ENCODE data around the gene SYNDIG1.

The SYNDIG1 gene

DNA sequence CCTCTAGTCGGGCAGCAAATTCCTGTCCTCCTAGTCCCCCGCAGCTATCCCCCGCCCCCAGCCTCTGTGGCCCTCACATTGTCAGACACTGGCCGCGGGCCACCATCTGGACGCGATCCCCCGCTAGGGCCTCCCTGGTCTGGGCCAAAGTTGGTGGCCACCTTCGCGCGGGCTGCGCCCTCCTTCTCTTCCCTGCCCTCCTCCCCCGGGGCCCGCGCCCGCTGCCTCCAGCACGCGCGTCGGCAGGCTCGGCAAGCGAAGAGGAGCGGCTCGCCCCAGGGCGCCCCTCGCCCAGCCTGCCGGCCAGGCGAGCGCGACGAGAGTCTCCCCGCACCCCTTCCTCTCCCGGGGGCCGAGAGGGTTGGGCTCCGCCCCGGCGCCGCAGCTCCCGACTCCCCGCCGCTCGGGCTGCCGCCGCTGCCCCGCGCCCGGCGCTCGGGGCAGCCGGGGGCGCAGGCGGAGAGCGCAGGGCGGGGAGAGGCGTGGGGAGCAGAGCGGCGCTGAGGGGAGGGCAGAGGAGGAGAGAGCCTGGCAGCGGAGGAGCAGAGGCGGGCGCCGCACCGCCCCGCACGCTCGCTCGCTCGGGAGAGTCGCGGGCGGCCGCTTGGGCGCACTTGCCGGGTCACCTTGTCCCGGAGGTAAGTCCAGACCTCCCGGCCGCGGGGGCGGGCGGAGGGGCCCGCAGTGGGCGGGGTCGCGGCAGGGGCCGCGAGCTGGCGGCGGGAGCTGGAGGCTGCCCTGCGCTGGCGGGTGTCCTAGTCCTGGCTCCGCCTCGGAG is at the start of gene SYNDIG1:
SYNDIG1 (plus strand) TSS at position 514 of the 778 bp plus-strand sequence. CDS start 73,469 bp downstream, outside the sequence.
- DNase-seq = no peak

DNA sequence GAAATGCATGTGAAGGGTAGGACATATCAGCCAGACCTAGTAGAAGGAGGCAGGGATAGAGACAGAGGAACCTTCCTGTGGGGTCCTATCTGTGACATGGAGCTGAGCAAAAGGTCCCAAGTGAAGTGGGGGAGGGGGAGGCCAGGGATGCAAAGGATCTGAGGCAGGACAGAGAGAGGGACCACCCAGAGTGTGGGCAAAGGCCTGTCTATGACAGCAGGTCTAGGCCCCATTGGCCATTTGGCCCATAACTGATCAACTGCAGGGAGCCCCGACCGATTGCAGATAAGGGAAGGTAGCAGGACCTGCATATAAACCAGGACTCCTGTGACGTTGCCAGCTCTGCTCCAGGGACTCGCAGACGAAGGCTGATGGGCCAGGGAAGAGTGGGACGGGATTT is 49.6 kb upstream of the SYNDIG1 start:
- DNase-seq = no peak

DNA sequence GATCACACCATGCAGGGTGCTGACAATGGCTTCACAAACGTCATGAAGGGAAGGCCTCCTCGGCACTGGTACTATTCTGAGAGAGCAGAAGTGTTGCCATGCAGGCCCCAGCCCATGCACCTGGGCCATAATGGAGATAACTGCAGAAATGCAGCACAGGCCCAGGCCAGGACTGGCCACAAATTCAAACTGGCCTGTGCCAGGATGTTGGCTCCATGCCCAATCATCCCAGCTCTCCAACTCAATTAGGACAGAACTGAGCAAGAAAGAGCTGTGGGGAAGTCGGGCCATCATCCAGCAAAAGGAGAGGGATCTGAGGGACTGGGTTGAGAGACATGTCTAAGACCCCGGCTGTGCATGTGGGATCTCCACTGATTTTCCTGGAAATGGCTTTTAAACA is 48.9 kb upstream of the SYNDIG1 start:
- DNase-seq = no peak

DNA sequence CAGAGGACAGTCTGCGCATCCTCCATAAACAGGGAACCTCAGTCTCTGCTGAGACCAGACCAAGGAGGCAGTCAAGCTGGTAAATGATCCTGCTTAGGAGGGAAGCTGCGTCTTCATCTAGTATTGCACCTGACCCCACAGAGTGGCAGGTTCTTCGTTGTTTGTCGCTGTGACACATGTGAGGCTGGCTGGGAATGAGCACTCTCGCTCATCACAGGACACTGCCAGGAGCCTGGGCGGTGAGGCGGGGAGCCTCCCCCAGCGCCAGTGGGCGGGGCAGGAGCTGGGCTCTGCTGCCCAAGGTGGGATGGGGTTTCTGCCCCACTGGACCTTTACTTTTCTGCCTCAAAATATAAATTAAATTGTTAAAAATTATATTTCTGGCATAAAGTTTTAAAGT is 48.4 kb upstream of the SYNDIG1 start:
- DNase-seq = no peak

DNA sequence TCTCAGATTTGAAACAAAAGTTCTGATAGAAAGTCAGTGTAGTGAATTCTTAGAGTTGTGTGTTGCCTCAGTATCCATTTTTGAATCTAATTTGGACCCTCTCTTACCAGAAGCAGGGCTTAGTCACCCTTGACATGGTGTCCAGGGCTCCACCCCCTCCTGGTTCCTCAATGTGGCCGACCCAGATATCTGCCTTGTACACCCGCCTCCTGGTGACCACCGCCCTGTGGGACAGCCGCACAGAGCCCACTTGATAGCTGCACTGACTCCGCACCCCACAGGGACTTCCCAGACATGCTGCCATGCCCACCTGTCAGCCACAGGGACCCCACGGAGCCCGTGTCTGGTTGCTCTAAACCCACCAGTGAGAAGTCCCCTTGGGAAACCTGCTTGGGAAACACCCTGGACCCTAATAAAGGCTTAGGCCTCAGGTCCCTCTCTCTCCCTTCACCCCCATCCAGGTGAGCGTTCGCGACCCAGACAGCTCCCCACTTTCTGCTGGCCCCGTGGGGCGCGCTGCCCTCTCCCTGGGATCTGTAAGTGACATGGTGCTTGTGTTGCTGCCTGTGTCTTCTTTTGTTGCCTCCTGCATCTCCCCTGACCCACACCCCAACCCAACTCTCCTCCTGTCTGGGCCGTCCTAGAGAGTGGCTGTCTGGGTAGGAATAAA is 47.2 kb upstream of the SYNDIG1 start:
- no peak for DNase-seq

DNA sequence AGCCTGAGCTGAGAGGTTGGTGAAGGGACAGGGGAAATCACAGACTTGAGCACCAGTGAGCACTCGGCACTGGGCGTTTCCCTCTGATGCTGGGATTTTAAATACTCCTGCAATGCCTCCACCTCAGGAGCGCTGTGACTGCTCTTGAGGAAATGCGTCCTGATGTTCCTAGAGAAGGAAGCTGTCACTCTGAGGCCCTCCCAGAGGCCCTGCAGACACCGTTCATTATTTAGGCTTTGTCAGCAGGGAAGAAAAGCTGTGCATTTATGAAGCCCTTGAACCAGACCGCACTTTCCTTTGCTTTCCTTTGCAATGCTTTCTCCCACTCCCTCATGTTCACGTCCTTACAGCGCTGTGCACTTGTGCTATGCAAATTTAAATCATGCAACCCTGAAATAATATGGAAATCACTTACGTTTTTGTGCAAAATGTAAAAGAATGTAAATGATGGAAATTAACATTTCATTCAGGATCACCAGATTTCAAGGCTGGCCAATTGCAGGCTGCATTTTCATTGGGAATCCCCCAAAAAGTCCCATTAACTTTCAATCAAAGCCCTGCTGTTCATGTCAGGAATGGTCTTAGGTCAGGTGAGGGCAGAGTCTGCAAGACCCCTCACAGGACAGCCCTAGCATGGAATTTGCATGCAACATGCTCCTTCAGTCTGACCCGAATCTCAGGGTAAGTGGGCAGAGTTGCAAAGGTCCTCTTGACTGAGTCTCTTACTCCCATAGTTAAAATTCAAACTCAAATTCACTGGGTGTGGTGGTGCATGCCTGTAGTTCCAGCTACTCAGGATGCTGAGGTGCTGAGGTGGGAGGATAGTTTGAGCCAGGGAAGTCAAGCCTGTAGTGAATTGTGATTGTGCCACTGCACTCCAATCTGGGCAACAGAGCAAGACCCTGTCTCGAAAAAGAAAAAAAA is 45.8 kb upstream of the SYNDIG1 start:
- DNase-seq = no peak

DNA sequence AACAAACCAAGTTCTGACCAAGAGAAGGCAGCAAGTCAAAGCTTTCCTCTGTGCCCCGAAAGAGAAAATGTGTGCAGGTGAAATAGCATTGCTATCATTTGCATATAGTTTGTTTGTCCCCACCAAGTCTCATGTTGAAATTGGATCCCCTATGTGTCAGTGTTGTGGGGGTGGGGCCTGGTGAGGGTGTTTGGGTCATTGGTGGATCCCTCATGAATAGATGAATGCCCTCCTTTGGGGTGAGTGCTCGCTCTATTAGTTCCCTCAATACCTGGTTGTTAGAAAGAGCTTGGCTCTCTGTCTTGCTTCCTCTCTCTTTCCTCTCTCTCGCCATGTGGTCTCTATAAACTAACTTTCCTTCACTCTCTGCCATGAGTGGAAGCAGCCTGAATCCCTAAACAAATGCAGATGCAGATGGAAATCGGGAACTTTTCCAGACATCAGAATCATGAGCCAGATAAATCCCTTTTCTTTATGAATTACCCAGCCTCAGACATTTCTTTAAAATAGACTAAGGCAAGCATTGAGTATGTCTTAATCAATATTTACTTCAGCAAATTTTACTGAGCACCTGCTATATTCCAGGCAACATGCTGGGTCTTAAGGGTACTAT is 43.8 kb upstream of the SYNDIG1 start:
- no peak for DNase-seq

DNA sequence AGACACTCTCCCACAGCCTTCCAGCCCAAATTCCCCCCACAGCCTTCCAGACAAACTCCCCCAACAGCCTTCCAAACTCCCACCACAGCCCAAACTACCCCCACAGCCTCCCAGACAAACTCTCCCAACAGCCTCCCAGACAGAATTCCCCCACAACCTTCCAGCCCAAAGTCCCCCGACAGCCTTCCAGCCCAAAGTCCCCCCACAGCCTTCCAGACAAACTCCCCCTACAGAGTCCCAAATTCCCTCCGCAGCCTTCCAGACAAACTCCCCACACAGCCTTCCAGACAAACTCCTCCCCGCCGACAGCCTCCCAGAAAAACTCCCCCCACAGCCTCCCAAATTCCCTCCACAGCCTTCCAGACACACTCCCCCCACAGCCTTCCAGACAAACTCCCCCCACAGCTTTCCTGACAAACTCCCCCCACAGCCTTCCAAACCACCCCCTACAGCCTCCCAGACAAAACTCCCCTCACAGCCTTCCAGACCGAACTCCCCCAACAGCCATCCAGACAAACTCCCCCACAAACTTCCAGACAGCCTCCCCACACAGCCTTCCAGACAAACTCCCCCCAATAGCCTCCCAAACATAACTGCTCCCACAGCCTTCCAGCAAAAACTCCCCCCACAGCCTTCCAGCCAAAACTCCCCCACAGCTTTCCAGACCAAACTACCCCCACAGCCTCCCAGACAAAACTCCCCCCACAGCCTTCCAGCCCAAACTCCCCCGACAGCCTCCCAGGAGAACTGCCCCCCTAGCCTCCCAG is 38.0 kb upstream of the SYNDIG1 start:
- no peak for DNase-seq

DNA sequence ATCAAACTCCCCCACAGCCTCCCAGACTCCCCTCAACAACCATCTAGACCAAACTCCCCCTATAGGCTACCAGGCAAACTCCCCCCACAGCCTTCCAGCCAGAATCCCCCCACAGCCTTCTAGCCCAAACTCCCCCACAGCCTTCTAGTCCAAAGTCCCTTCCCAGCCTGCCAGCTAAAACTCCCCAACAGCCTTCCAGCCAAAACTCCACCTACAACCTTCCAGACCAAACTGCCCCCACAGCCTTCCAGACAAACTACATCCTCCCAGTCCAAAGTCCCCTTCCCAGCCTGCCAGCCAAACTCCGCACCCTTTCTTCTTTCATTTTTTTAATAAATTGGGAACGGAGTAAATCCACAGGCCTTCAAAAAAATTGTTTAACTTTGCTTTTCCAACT is 37.4 kb upstream of the SYNDIG1 start:
- no peak for DNase-seq

DNA sequence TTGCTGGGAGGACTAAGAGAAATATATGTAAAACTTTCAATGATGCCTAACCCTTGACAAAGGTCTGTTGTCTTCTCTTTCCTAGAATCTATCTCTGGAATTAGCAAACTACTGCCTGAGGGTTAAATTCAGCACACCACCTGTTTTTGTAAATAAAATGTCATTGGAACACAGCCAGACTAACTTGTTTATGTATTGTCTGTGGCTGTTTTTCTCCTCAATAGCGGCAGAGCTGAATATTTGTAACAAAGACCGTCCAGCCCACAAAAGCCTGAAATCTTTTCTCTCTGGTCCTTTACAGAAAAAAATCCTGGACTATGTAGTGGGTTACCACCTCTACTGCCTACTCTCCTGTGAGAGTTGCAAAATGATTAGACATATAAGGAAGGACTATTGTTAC is 33.3 kb upstream of the SYNDIG1 start:
- no peak for DNase-seq

DNA sequence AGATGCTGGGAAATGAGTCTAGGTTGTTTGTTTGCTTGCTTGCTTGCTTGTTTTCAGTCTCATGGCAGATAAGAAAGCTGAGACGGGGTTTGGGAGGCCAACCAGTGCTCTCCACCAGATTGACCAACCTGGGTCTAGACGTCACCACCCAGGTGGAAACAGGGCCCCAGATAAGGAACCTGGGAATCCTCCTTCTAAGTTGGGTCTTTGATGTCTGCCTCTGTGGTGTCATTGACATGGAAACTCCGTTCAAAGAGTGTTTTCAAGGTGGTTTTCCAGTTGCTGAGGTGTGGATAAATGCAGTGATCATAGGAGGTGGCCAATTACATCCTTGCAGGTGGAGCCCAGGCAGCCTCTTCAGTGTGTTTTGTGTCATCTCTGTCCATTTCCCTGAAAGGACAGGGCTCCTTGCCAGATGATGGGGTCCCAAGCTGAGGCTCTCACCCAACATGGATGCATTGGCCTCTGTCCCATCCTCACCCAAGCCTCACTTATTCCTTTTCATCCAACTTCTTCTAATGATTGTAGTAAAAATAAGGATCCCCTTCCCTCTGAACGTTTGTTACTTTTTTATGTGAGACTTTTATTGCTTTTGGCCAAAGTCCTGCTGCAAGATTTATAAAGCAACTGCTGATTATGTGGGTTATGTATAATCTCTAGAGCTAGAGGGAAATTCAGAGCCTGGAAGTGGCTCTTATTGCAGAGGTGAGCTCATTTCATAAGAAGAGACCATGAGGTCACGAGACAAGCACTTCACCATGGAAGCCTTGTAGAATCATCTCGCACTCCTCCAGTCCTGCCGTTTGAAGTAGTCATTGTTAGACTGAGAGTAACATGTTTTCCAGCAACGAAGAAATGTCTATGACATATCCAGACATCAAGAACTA is 32.0 kb upstream of the SYNDIG1 start:
- DNase-seq = no peak

DNA sequence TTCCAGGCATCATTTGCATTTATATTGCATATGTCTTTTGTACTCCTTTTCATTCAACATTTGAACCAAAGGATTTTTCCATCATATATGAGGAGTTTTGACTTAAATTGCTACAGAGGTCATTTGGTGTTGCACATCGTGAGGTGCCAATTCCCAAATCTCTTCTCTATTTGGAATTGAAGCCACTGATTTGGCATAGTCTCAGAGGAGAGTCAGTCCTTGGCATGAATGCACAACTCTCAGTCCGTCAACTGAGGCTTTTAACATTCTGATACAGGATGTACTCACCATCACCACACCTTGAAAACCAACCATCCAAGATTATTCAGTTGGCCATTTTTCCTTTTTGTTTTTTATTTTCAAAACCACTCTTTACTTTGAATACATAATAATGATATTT is 31.1 kb upstream of the SYNDIG1 start:
- DNase-seq = no peak

DNA sequence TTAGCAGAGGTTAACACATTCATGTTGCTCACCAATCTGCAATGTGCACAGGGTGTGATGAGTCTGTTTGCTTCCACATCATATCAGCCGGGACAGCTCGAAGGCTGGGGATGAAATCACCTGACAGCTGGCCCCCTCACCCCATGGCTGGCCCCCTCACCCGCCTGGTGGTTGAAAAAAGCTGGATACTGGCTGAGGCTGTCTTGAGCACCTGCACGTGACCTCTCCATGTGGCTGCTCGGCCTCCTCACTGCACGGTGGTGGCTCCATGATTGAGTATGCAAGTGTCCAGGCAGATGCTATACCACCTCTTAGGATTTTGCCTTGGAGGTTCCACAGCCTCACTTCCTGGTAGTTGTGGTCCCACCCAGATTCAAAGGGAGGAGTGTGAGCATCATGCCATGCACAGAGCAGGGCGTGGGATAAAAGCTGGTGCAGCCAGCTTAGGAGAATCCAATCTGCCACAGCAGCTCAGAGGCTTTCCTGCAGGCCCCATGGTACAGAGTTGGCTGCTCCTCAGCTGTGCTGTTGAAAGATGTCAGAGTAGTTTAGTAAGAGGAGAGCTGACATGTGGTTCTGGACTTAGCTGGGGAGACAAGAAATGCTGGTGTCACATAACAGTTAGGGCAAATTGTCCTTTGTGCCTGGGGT is 29.6 kb upstream of the SYNDIG1 start:
- DNase-seq = no peak

DNA sequence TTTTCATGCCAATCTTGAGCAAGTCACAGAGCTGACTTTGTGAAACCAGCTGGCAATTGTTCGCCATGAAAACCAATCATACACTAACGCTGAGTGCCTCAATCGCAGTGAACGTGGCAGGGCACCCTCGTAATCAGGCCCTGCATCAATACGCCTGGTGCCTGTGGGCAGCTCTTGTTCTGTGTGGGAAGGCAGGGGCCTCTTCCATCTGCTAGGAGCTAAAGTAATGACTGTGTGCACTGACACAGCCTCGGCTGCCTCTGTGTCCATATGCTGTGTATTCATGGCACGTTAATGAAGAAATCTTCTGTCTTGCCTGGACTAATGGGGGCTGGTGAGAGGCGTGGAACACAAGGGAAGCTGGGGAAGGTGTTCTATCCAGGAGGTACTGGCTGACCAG is 27.8 kb upstream of the SYNDIG1 start:
- DNase-seq = no peak

DNA sequence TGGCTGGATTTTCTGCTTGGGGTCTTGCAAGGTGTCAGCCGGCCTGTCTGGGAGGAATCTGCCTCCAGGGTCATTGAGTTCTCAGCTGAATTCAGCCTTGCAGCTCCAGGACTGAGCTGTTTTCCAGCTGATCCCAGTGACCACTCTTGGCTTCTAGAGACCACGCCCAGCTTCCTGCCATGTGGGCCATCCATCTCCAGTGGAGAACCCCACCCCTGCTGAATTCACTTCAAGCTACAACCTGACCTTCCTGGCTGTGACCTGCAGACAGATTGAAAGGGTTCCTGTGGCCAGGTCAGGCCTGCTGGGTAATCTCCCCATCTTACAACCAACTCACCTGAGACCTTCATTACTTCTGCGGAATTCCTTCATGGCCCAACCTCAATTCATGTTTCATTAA is 26.5 kb upstream of the SYNDIG1 start:
- DNase-seq = no peak

DNA sequence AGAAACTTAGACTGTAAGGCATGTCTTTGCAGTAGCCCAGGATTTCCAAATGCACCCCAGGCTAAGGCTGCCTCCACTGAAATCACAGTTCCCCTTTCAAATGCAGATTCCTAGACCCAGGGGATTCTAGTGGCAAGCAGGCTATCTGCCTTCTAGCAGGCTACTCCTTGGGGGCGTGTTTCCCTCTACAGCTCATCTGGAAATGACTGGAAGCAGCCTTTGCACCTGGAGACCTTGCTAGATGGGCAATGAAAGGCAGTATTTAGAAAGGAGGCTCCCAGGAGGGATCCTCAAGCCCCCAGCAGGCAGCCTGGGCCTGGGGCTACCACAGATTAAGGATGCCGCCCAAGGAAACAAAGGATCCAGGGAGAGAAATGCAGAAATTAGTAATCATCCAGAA is 26.0 kb upstream of the SYNDIG1 start:
- DNase-seq = no peak

DNA sequence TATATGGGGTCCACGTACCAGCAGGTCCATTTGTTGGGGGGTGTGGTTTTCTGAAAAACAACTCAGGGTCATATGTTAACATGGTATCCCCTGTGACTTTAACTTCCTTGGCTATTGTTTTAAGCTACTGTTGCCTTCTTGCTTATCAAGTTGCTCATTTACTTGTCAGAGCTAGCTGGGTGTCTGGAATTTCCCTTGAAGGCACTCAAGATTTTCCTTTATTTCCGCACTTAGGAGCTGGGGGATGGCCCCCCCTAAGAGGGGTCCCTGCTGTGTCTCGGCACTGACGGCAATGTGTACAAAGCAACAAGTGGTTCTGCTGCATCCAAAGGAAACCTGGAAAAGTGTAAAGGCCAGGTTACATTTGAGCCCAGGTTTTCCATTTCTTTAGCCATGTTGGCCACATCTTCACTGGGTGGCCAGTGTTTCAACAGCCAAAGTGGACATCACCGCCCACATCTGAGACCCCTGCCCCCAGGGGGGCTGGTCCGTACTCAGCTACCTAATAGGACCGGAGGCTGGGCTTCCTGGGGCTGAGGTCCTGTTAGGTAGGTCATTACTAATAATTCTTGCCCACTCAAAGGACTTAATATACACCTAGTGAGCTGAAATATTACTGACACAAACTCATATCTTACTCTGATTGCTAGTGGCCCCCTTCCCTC is 24.8 kb upstream of the SYNDIG1 start:
- DNase-seq = no peak

DNA sequence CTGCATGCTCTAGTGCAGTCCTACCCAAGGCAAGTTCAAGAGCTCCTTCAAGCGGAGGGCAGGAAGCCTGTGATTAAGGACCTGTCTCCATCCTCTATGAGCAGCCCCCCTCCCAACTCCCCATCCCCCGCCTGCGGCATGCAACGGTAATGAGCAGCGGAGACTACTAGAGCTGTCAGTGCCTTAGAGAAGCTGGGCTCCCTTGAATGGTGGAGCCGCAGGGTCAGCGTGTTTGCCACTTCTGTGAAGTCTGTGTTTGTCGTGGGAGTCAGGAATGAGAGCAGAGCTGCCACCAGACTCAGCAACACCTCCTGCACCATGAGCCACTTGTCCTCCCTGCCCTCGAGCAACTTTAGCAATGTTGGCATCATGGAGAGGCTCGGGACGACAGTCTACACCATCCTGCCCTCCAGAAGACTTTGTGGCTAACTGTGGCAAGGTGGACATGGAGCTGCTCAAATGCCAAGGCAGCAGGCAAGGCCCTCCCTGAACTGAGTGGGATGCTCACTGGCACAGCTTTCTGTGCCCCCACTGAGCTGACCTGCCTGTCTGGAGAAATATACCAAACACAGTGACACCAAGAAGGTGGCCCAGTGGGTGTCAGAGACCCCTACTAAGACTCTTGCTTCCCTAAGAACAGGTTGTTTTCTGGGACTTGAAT is 23.8 kb upstream of the SYNDIG1 start:
- DNase-seq = no peak

DNA sequence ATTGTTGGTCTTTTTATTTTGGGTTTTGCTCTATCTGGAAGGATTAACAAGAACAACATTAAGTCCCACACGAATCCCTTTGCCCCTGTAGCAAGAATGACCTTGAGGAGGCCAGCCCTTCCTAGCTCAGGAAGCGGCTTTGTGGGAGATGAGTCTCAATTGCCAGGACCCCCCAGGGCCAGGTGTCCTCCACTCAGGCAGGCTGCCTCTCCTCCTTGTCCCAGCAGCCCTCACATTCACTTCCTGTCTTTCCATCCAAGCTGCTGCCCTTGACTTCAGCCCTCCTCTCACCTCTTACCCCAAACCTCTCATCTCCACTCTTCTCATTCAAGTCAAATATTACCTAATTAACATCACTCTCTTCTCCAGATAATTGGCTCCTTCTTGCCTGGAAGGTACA is 22.6 kb upstream of the SYNDIG1 start:
- no peak for DNase-seq

DNA sequence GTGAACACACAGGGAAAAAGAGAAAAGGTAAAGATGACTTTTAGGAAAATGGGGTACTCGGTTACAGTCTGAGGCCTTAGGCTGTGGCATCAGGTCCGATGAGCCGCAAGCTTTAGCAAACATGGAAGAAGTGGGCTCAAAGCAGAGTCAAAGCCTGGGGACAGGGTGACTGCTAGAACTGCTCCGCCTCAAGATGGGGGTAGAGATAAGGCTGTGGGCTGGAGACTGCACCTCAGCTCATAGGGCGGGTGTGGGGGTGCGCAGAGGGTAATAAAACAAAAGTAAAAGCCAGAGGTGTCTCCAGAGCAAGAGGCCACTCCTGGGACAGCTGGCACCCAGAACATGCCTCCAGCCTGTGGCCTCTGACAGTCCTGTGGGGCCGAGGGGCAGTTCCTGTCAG is 21.3 kb upstream of the SYNDIG1 start:
- no peak for DNase-seq
